Pancreas (tissue), 10 donors: ENCODE measurements around the gene SLC1A2. TPM values are rescaled to one million over a fixed set of nuclear protein-coding genes. Genes with fewer than 3 reads are reported as not detected.
A peak's percentile ranks its signal among the peaks of the same experiment; 100 is the strongest.

Experiments
- ATAC-seq, 4 donors: fragments of 200-7000 bp; cut with Tn5 transposase; one replicate each; pipeline versions ENCODE4 v1.8.0 to v1.9.1; 2020; ENCODE audit warnings: mild to moderate bottlenecking in 4 of 4, moderate library complexity in 4 of 4
- DNase-seq, 6 donors: peaks; one replicate each; pipeline ENCODE4 v3.0.0-alpha.2; 2020
- FAIRE-seq: peaks from 2 replicates; lab custom pipeline; 2012; peaks lifted over from hg19 to GRCh38; lab: Jason Lieb, UNC
- H3K27ac ChIP-seq, 4 donors: fragments of 200-600 bp; sonication (generic); 1 replicate in 3 of 4; 2 replicates in 1 of 4; pipeline versions ENCODE4 v1.5.0 to v1.8.0; 2020
- H3K27me3 ChIP-seq, 4 donors: fragments of 200-600 bp; one replicate each; pipeline ENCODE4 v1.8.0; 2021
- H3K36me3 ChIP-seq, 3 donors: fragments of 200-600 bp; sonication (generic) in 1 of 3; one replicate each; pipeline versions ENCODE4 v1.5.0 to v1.8.0; 2020 to 2021
- H3K4me1 ChIP-seq, 3 donors: fragments of 200-600 bp; one replicate each; pipeline ENCODE4 v1.8.0; 2021
- H3K4me3 ChIP-seq, 4 donors: fragments of 200-600 bp; sonication (generic) in 2 of 4; one replicate each; pipeline versions ENCODE4 v1.5.0 to v1.8.0; 2020 to 2021
- H3K9me3 ChIP-seq, 4 donors: fragments of 200-600 bp; one replicate each; pipeline ENCODE4 v1.8.0; 2021
- WGBS, 2 donors: extraction: QIAGEN DNeasy Blood & Tissue Kit; methylation state at CpG; one replicate each; pipeline ENCODE4 v1.1.7; 2013; 5-methylcytosine and 5-hydroxymethylcytosine counted together
- intact Hi-C, 3 donors: fragments of 100-400 bp; cut with DNase I; formaldehyde crosslinking; loops; one replicate each; pipeline versions ENCODE4 v1.11.1 to v1.14.2; 2022
- polyA plus RNA-seq, 2 donors: library from polyadenylated mRNA; stranded (reverse); fragments of 200-250 nt; gene quantifications; one replicate each; pipeline ENCODE4 v1.2.3, GENCODE V29; 2013
- total RNA-seq, 6 donors: library from RNA; stranded (reverse); fragmentation: NEBNext Ultra II Directional in 4 of 6; extraction: Animal tissue kit (Norgen Biotek cat#: 25700) in 4 of 6; gene quantifications; one replicate each; pipeline versions ENCODE4 v1.2.1 to v1.2.4, GENCODE V29; 2021 to 2023
- TF ChIP-seq, protein P1 (sequence below), 4 donors: fragments of 200-600 bp; sonication (generic) in 3 of 4; IDR thresholded peaks; one replicate each; pipeline versions ENCODE4 v1.5.0 to v1.8.0; 2021; ENCODE audit warnings: antibody characterized with exemption in 4 of 4
- donor health status: healthy with polysubstance abuse.
- donor health status: DM: no; HTN: no; CAD: no; lungs with moderate emphysema.
- donor health status: DM: no; HTN: no; CAD: no.
- donor health status: control.
- donor health status: control.
- donor health status: Bipolar disorder and iron deficiency.
- donor health status: DM: yes; HTN: yes; CAD: no.
- donor health status: DM: no; HTN: no; CAD: no.
- donor health status: DM: no; HTN: no; CAD: no.
- donor health status: DM: yes; HTN: yes; CAD: no.

Gene SLC1A2
- total and polyA plus RNA-seq, 8 donors, result 4.7 to 62.5 (median 35.3) TPM

DNA sequence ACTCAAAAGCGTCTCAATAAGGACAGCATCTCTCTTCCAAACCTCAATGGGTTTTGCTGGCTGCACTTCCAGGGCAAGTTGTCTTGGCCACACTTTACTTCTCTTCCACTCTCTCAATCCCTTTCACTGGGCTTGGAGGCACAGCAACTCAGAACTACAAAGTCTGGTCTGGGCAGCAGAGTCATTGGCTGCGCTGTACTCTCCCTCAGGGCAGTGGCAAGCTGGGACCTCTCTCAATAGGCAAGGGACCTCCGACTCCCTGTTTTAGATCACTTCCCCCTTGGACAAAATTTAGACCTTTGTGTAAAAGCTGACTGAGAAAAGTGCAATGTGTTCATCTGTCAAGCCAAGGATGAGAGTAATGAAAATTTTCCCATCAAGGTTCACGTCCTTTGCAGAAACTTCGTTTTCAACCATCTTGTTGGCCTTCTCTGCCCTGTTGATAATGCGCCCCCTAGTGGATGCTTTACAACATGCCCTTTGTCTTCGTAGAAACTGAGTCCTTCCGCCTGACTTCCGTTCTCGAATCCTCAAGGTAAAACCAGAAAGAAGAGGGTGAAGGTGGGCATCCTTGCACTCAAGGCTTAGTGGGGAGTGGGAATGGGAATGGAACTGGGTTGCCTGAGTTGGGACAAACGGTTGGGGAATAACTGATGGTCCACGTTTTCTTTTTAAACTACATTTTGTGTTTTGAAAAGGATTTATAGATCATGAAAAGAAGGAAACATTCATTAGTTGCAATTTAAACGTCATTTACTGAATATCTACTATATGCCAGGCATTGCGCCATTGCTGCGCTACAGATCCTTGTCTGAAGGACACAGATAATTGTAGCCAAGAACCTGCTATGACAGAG, 181.3 kb downstream of the SLC1A2 start:
- FAIRE-seq, result no peak
- Histone ChIP-seq H3K36me3 (no peaks in the 10 kb centered on the region), H3K27ac (peak overlapping the region in 2 of 4 donors; percentile 63 to 64), H3K4me3 (no peak overlapping the region), H3K4me1 (peaks cover 11 to 56% (median 47%) of the 10 kb centered on the region in 3 donors), H3K9me3 (no peaks in the 10 kb centered on the region), H3K27me3 (no peaks in the 10 kb centered on the region)
- no peak for ATAC-seq
- TF ChIP-seq, protein P1, sequence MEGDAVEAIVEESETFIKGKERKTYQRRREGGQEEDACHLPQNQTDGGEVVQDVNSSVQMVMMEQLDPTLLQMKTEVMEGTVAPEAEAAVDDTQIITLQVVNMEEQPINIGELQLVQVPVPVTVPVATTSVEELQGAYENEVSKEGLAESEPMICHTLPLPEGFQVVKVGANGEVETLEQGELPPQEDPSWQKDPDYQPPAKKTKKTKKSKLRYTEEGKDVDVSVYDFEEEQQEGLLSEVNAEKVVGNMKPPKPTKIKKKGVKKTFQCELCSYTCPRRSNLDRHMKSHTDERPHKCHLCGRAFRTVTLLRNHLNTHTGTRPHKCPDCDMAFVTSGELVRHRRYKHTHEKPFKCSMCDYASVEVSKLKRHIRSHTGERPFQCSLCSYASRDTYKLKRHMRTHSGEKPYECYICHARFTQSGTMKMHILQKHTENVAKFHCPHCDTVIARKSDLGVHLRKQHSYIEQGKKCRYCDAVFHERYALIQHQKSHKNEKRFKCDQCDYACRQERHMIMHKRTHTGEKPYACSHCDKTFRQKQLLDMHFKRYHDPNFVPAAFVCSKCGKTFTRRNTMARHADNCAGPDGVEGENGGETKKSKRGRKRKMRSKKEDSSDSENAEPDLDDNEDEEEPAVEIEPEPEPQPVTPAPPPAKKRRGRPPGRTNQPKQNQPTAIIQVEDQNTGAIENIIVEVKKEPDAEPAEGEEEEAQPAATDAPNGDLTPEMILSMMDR (IDR thresholded peaks at IDR 0.05), result peak in 2 of 4 donors; percentile 29 to 51
- no peak for DNase-seq
- 60 to 71% methylated on average over 15 of the region's 15 CpGs for WGBS, 2 donors
- intact Hi-C loops, result no loop called here

DNA sequence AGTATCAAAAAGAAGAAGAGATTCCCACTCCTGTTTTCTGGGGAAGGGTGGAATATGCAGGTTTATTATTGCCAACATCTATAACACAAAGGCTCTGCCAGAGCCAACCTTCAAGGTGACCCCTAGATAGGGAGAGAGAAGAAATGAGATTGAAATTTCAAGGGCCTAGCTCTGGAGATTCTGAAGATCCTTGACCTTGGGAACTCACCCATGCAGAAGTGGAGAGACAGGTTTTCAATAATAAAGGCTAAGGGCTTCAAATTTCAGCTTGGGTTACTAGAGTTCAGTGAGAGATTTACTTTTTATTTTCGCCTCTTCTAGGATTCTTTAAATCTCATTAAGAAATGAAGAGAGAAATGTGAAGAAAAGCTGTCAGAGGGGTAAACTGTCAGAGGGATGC, 182.0 kb downstream of the SLC1A2 start:
- peaks cover 11 to 56% (median 43%) of the 10 kb centered on the region in 3 donors for H3K4me1 ChIP-seq
- FAIRE-seq, result no peak
- H3K9me3 ChIP-seq, result no peaks in the 10 kb centered on the region
- 55 to 68% methylated on average over 1 of the region's 1 CpG for WGBS, 2 donors
- H3K4me3 ChIP-seq, result no peak overlapping the region
- TF ChIP-seq, protein P1 (IDR thresholded peaks at IDR 0.05), result no peak
- intact Hi-C loops, result no loop called here
- peak overlapping the region in 2 of 4 donors; percentile 63 to 64 for H3K27ac ChIP-seq
- ATAC-seq, result peak; percentile 8 to 57 (median 44)
- no peak for DNase-seq
- no peaks in the 10 kb centered on the region for H3K27me3 ChIP-seq
- H3K36me3 ChIP-seq, result no peaks in the 10 kb centered on the region

DNA sequence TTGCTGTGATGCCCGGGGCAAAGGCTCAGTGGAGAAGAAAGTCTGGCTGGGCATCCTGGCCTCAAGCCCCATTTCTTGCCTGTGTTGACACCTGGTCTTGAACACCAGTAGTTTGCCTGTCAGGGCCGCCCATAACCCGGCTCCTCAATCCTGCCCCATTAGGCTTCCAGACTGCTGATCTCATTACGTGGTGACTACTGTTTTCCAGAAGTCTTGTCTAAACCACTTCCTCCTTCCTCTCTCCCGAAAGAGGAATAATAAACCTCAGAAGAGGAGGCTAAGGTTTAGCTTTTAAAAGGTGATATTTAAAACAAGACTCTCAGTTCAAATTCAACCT, 182.7 kb downstream of the SLC1A2 start:
- Histone ChIP-seq H3K9me3 (no peaks in the 10 kb centered on the region), H3K4me3 (no peak overlapping the region), H3K36me3 (no peaks in the 10 kb centered on the region), H3K27me3 (no peaks in the 10 kb centered on the region), H3K4me1 (peaks cover 11 to 56% (median 43%) of the 10 kb centered on the region in 3 donors), H3K27ac (peak overlapping the region; percentile 40 to 66 (median 64))
- FAIRE-seq (no peak), ATAC-seq (peak; percentile 30 to 69 (median 48)), DNase-seq (peak in 1 of 6 donors; percentile 39)
- intact Hi-C loops, result no loop called here
- 88 to 89% methylated on average over 5 of the region's 5 CpGs for WGBS, 2 donors
- TF ChIP-seq, protein P1 (IDR thresholded peaks at IDR 0.05), result no peak

DNA sequence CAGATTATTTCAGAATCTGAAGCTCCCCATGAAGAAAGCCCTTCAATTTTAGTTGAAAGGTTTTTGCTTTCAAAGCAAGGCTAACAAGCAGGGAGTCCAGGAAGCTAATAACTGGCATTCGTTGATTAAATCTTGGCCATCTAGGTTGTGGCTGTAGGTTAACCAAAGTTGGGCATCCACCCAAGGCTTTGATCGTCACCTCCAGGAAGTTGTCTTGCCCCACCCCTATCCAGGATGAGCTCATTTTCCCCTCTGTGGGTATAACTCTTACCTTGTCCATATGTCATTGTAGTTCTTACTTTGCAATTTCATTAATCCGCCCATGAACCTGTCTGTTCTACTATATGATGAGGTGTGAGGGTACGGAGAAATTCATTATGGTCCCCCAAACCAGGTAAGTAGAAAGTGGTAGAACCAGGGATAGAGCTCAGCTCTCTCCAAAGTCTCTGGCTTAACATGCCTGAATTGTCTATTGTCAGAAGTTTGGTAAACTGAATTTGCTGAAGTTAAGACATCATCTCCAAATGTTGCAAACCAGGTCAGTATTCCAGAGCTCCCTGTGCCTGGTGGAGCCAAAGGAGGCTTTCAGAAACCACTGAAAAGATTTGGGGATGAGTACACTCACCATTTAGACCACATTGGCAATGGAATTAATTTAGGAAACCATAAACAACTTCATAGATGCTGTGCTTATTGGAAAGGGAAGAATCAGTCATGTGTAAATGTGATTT, 183.3 kb downstream of the SLC1A2 start:
- ATAC-seq, result peak; percentile 84 to 96 (median 93)
- WGBS, 2 donors, result 47 to 50% methylated on average over 4 of the region's 4 CpGs
- intact Hi-C loops, result no loop called here
- no peak for FAIRE-seq
- no peaks in the 10 kb centered on the region for H3K9me3 ChIP-seq
- H3K27me3 ChIP-seq, result no peaks in the 10 kb centered on the region
- H3K4me3 ChIP-seq, result no peak overlapping the region
- TF ChIP-seq, protein P1 (IDR thresholded peaks at IDR 0.05), result no peak
- no peaks in the 10 kb centered on the region for H3K36me3 ChIP-seq
- H3K27ac ChIP-seq, result peak overlapping the region; percentile 40 to 66 (median 64)
- peak; percentile 73 to 93 (median 88) for DNase-seq
- peaks cover 11 to 56% (median 43%) of the 10 kb centered on the region in 3 donors for H3K4me1 ChIP-seq
